ENCODE results near the gene IP6K3.

Gene IP6K3

DNA sequence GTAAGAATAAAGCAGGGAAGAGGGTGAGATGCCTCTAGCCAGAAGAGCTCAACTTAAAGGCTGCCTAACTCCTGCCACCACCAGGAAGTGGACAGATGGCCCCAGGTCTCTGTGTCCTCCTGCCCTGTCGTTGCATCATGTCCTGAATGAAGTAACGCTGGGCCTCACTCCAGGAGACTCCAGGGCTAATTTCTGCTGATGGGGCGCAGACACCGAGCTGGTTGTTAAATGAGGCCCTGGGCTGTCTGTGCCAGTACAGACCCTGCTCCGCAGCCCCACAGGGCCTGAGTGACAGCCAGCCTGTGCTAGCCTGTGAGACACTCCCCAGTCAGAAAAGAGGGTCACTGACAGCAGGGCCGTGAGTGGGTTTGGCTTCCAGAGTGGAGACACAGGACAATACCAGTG, 6.5 kb downstream of the IP6K3 start:
- DNase-seq (ENCODE audit: low read depth), result no peak

DNA sequence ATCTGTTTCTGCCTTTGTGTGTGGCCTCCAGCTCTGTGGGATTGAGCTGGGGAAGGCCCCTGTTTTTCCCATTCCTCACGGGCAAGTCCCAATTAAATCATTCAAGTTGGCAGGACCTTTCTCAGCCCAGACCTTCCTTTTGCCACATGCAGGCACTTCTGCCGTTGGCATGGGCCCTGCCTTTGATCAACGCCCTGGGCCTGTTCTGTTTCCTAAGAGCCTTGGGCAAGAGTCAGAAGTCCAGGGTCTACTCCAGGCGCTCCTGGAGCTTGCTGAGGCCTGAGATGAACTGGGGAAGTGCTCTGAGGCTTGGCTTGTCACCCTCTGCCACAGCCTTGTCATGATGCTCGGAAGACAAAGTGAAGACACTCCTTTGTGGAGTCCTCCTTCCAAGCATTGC, 7.1 kb downstream of the IP6K3 start:
- no peak for DNase-seq (ENCODE audit: low read depth)

DNA sequence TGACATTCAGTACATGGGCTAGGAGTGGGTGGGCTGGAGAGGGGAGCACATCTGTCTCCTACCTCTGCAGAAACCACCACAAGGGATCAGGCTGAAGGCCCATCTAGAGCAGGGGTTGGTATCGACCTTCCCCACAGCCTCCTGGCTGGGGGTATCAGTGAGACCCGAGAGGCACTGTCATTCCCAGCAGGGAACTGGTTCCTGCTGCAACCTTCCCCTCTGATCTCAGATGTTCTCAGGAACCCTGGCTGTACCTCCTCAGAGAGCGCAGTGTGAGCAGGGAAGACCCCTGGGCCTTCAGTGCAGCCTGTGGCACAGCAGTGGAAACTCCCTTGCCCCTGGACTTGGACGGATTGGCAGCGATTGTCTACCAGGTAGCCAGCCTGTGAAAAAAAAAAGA, 7.8 kb downstream of the IP6K3 start:
- no peak for DNase-seq (ENCODE audit: low read depth)

DNA sequence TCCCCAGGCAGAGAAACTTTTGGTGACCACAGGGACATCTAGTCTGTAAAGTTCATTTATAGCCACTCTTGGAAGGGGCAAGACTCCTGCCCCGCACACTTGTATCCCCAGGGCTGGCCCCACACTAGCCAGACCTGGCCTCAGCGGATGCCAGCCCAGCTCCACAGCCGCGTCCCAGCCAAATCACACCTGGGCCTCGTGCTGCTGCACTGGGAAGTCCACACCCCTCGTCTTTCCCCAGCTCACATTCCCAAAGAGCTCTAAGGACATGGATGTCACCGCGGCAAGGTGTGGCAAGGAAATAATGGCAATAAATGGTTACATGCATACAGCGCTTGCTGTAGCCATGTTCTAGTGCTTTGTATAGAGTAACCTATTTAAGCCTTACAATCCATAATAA, 8.6 kb downstream of the IP6K3 start:
- DNase-seq (ENCODE audit: low read depth), result no peak

DNA sequence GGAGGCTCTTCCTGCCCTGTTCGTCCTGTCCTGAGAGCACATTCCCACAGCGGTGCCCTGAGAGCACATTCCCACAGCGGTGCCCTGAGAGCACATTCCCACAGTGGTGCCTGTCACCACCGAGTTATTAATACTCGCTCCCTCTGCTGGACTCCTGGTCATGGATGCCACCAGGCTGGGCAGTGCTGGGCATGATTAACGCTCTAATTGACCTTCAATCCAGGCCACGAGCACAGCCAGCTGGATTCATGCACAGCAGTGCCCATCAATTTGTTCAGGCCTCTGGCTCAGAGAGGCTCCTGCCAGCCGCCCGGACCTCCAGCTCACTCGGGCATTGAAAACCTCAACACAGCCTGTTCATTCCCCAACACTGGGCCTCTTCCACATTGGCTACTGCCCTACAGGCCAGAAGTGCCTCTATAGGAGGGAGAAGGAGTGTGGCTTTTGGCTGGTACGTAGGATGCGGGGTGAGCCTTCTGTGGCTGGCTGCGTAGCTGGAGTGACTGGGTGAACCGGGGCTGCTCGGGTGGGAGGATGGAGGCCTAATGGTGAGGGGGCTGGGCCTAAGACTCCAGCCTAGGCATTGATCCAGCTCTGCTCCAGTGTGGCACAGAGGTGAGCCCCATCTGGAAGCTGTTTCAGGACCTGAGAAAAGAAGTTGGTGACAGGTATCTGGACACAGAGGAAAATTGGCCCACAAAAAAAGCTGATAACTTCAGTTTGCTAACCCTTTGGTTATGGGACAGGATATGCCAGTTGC, 9.3 kb downstream of the IP6K3 start:
- no peak for DNase-seq (ENCODE audit: low read depth)

DNA sequence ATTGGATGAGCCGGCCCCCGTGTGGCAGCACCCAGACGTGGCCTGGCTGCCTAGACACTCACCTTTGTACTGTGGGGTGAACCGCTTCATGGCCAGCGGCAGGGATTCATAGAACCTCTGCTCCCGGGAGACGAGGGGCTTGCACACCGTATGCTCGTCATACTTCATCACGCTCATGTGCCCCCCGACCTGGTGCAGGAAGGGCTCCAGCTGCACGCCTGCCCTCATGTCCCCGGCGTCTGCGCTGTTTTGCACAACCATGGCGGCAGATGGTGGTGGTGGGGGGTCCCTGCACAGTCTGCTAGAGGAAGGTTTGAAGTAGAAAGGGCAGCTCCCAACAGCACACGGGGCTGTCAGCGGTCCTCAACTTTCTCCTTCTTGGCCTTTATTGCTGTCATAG, 11.5 kb downstream of the IP6K3 start:
- no peak for DNase-seq (ENCODE audit: low read depth)

DNA sequence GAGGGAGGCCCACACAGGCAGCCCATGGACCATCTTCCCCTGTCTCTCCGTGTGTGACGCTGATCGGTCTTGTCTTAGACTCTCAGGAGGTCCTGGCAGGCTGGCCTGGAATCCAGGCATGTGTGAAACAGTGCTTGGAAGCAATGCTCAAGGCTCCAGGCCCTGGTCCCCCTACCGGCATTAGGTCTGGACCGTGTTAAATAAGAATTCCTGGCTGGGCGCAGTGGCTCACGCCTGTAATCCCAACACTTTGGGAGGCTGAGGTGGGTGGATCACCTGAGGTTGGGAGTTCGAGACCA, 13.0 kb downstream of the IP6K3 start:
- DNase-seq (ENCODE audit: low read depth), result no peak

DNA sequence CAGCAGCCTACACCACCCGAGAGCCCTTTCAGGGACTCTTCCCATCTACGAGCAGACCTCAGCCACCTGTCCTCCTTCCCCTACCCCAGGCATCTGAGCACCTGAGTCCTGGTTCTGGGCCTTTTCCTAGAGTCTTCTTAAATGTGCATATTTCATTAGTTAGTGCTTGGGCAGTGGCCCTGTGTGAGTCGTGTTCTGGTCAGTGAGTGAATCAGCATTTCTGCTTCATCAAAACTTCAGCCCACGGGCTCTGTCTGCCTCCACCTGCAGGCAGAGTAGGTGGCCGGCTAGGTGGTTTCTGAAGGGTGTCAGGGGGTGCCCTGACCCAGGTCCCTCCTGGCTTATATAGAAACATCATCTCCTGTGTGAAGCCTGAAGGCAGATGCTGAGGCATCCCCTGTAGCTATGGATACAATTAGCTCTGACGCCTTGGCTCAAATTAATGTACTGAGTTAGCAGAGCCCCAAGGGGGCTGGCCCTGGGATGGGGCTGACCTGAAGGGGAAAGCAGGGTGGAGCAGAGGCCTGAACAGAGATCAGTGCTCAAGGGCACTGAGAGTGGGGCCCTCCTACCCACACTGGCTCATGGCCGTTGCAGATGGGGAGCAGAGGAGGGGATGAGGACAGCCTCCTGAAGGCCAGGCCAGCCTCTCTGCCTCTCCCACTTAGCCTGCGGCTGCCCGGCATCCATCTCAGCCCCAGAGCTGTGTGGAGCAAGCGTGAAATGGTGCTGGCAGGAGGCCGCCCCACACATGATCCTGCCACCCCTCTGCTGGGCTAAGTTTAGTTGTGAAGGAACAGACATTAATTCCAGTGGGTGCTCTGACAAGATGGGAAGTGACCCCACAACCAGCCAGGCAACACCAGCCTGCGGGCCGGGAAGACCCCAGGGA, 13.6 kb downstream of the IP6K3 start:
- DNase-seq (ENCODE audit: low read depth), result no peak

DNA sequence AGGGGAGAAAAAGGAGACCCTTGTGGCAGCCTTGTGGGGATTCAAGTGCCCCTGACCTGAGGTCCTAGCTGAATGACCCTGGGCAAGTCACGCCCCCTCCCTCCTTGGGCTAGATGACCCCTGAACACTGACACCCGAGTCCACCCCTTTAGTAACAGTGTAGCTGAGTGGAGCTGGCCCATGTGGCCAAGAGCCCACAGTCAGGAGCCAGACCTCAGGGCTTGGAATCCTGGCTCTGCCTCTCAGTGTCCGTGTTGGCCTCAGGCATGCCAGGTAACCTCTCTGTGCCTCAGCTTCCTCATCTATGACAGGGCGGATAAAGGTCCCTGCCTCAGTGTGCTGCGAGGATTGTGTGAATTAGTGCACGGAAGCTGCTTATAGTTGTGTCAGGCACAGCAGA, 14.3 kb downstream of the IP6K3 start:
- no peak for DNase-seq (ENCODE audit: low read depth)

DNA sequence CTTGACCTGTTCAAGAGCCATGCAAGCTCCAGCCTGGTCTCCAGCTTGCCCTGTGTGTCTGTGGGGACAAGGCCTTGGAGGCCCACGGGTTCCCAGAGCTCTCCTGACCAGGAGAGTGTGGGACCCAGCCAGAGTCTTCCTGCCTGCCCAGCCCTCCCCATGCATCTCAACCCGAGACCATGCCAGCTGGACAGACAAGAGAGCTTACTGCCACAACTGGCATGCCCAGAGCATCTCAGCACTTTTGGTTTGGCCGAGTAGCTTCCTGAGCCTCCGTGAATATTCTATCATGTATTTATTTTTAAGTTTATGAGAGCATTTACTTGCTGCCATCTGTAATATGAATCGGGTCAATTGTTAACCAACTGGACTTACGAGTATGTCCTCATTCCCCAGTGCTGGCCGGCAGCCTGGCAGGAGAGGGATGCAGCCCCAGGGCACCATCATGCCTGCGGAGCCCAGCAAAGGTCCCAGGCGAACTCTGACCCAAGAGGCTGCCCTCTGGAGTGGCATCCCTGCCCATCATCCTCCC, 14.9 kb downstream of the IP6K3 start:
- DNase-seq (ENCODE audit: low read depth), result no peak

DNA sequence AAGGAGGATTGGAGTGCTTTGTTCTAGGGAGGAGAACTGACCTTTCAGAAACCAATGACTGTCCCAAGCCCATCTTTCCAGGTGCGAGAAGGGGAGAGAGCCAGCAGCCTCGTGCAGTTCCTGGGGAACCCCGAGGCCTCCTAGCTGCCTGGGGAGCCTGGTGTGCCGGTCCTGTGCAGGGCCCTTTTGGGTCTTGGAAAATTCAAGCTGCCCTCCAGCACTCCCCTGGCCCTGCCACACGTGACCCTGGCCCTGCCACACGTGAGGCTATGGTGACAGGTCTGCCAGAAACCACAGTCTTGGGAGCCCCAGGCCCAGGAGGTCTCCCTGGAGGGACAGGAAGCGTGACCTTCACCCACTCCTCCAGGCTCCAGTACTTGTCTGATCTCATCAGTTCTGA, 15.7 kb downstream of the IP6K3 start:
- DNase-seq (ENCODE audit: low read depth), result no peak

DNA sequence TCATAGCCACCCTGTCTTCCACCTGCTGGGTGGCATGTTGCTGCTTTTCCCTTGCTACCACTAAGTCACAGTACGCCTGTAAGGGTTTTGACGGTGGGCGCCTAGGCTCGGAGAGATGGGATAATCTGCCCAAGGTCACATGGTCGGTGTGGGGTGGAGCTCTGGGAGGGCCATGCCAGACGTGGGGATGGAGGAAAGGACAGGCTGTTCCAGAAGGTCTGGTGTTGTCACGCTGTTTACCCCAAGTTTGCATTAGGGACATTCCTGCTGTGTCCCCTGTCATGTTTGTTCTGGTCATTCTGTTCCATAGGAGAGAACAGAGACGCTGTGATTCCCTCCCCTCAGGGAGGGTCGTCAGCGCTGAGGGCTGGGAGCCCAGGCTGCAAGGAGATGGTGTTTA, 16.1 kb downstream of the IP6K3 start:
- DNase-seq (ENCODE audit: low read depth), result no peak

DNA sequence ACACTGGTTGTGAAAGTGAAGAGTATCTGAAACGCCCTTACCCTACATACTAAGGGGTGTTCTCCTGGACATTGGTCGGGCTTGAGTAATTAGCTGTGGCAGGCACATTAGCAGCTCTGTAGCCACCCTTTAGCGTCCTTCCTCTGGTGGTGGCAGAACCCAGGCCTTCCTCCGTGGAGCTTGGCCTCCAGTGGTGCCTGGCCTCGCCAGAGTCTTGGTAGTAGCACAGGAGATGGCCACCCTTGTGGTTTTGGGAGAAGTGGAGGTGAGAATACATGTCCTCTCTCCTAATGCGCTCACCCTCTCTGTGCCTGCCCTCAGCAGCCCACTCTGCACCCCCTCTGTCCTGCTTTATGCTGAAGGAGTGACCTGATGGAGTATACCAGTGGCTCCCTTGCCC, 17.6 kb downstream of the IP6K3 start:
- DNase-seq (ENCODE audit: low read depth), result no peak

DNA sequence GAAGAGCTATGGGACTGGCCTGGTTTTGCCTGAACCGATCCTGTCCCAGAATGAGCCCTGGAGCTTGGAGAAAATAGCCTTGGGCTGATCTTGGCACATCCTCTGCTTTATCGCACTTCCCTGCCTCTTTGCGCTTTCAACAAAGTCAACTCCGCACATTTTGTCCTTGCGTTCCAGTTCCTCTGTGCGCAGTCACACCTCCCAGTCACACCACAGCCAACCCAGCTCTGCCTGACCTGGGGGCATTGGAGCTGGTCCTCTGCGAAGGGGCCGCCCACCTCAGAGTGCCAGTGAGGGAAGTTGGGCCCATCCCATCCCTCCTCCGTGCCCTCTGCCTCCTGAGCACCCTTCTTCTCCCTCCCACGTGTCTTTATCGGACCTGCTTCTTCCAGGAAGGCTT, 18.3 kb downstream of the IP6K3 start:
- no peak for DNase-seq (ENCODE audit: low read depth)

DNA sequence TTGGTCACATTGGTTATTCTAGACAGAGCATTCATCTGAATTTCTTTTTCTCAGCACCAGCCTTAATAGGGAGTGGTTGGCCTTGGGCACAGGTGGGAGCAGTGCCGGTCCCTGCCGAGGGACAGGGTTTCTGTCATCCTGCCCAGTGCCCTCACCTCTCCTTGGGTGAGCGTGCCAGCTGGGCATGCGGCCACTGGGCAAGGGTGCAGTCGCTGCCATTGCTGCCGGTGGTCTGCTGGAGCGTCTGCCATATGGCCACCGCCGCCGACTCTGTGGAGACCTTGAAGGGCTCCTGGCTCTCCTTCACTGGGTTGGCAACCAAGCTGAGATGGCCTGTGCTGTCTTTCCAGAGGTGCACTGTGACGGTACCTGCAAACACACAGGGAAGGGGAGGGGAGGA, 18.8 kb downstream of the IP6K3 start:
- no peak for DNase-seq (ENCODE audit: low read depth)

DNA sequence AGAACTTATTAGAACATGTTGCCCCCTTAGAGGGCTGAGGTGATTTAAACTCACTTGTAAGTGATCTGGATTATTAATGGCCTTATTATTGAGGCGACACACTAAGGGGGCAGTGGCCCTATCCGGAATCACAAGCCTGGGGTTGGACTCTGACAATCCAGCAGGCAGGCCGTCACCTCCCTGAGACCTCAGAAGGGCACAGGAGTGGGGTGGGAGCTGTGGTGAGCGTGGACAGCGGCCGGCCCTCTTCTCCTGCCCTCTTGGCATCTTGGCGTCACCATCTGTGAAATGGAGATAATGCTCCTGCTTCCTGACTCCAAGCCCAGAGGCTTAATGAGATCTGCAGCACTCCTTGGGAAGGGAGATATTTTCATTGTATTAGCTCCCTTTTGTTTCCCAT, 19.6 kb downstream of the IP6K3 start:
- no peak for DNase-seq (ENCODE audit: low read depth)

DNA sequence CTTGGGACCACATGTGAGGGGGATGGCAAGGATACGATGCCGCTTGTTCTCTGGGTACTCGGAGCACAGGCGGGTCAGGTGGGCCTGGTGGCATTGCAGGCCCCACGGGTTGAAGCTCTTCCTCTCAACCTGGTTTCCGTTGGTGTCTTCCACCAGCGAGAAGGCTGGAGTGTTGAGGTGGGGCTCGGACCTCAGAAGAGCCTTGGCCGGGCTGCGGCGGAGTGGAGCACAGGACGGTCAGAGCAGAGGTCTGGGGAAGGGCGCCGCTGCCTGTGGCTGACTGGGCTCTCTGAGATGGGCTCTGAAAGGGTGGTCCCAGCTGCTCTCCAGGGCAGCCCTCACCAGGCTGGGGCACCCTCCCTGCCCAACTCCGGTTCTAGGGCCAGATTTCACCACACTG, 20.0 kb downstream of the IP6K3 start:
- no peak for DNase-seq (ENCODE audit: low read depth)

DNA sequence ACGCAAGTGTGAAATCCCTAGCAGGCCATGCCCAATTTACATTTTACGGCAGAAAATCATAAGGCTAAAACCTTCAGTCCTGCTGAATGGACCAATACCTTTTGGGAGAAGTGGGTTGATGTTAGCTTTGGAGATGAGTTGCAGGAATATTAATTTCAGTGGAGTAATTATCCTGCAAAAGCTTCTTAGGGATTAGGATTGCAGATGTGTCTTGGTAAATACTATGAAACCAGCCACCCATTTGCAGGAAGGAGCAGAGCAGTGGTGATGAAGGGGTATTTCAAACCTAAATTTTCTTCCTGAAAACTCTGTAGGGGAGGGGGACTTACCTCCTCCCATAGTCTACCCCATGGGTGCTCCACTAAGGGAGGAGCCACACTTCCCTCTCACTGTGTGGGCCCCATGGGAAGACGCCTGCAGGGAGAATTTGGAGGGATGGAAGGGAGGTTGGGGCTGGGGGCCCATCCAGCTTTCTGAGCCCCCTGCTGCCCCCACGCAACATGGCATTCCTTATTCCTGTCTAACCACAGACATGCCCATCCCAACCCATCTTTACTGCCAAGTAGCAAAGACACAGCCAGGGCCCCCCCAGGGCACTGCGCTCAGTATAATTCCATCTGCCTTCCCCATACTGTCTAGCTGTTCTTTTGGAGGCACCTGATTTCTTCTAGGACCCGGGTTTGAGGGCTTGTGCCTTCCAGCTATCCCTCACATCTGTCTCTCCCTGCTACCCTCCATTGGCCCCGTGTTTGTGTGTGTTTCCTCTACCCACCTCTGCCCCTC, 20.6 kb downstream of the IP6K3 start:
- no peak for DNase-seq (ENCODE audit: low read depth)

DNA sequence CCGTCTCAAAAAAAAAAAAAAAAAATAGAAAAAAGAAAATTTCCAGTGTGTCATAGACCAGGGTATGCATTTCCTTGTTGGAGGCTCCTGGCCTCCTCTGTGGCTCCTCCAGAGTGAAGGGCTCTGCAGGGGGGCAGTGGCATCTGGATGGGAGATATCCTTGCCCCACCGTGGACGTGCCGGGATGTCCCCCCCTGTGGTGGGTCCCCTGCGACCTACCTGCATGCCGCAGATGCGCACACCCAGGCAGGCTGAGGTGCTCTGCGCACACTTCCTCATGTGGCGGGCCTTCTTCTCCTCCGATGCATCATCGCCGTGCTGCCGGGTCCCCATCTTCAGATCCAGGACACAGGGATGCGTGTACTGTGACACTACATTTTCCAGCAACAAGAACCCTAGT, 21.5 kb downstream of the IP6K3 start:
- DNase-seq (ENCODE audit: low read depth), result no peak

DNA sequence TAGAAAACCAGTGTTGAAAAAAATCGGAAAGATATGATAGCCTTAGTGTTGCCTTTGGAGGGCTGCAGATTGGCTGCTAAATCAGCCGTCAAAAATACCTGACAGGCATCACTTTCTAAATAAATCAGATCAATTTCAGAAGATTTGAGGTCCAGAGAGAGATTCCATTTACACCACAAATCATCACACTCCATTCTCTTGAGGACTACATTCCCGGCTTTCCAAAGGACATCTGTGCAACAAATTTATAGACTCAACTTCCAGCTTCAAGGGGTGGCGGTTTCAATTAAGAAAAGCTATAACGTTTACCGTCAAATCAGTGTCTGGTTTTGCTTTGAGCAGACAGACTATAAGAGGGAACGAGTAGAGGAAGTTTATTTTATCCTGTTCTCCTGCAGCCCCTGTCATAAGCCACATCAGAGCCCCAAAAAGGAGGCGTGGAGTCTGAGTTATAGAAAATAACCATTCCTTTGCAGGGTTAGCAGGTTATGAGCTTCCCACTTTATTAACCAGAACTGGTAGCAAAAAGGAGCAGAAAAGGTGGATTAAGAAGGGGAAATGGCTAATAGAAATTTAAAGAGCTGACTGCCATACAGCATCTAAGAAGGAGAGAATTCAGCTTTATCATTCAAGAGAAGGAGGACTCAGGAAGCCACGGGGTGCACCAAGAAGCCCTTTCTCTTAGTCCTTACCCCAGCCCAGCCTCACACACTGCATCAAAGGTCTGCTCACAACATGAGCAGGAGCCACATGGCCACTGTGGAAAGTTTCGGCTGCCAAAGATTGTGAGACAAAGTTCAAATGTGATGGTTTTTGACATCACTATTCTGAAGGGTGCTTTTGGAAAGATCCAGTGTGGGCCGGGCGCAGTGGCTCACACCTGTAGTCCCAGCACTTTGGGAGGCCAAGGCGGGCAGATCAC, 22.3 kb downstream of the IP6K3 start:
- no peak for DNase-seq (ENCODE audit: low read depth)

DNA sequence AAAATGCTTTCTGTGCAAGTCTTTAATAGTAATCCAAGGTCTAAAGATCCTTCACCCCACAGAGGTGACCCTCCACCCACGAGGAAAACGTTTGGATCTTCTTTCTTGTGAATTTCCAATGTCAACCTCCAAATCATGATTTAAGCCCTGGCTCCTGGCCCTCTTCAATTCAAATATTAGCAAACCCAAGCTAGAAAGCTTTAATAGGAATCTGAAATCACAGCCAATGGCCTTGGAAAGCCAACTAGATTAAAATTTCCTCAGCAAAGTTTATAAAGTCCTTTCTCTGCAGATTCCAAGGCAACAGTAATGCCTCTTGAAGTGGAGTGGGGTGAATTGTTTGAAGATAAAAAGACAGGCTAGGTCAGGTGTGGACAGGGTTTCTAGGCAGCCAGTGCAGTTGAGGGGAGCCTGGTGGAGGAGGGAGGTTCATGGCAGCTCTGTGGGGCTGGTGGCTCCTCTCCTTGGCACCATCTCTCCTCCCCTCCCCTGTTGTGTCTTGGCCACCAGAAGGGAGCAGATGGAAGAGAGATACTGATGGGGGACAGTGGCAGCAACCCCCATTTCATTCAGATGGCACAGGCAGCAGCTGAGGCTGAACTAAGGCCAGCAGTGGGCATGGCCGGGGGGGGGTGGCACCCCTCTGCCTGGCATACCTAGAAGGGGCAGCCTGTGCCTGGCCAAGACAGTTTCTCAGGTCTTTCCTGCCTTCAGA, 23.2 kb downstream of the IP6K3 start:
- DNase-seq (ENCODE audit: low read depth), result no peak
